GM12872 (cell line): ENCODE results near the gene TMED8.

Experiments used
- CTCF ChIP-seq: IDR thresholded peaks from 3 replicates; pipeline ENCODE4 v1.5.1; 2011; ENCODE audit warnings: low read depth, mild to moderate bottlenecking, low read length, moderate library complexity; ENCODE audit not compliant: insufficient read depth

Gene TMED8

GRCh38 chr14:77355811-77356210, 21.1 kb downstream of the TMED8 start:
- TF ChIP-seq CTCF: no peak

- no peak for TF ChIP-seq CTCF
Observed at GRCh38 chr14:77353469-77354141, 23.3 kb downstream of the TMED8 start.

- no peak for TF ChIP-seq CTCF
Observed at GRCh38 chr14:77347751-77348150, 29.1 kb downstream of the TMED8 start.

- no peak for TF ChIP-seq CTCF
Observed at GRCh38 chr14:77346495-77346894, 30.4 kb downstream of the TMED8 start.

- no peak for TF ChIP-seq CTCF
Observed at GRCh38 chr14:77344377-77344996, 32.4 kb downstream of the TMED8 start.

GRCh38 chr14:77343662-77344061, 33.2 kb downstream of the TMED8 start:
- no peak for TF ChIP-seq CTCF

- TF ChIP-seq CTCF: no peak
Observed at GRCh38 chr14:77342726-77343397, 34.0 kb downstream of the TMED8 start.
